Astrocyte (in vitro differentiated cells and primary cell): ENCODE data around the gene SPIN3.

Experiments
- CTCF ChIP-seq: IDR thresholded peaks from 2 replicates; pipeline ENCODE4 v1.5.1; 2011; ENCODE audit warnings: low read depth, mild to moderate bottlenecking, inconsistent platforms, low read length, moderate library complexity; ENCODE audit not compliant: insufficient read depth
- EZH2 ChIP-seq: IDR thresholded peaks from 2 replicates; pipeline ENCODE4 v1.6.1; 2012; ENCODE audit warnings: mild to moderate bottlenecking, low read length, inconsistent platforms; ENCODE audit not compliant: insufficient read depth

- no peak for TF ChIP-seq CTCF
- TF ChIP-seq EZH2: no peak
Measured at GRCh38 chrX:56963377-56963776, 32.0 kb downstream of the SPIN3 start.
